Activated CD8-positive, alpha-beta T cell treated with anti-CD3 and anti-CD28 coated beads, Interleukin-2, amount 10 ng/mL, durations not matched to agents 7 days and 5 days (primary cell): ENCODE data around the gene TPX2. TPM values are rescaled to one million over a fixed set of nuclear protein-coding genes. Genes with fewer than 3 reads are reported as not detected.

Source experiments
- ATAC-seq: fragments of 150-1000 bp; cut with Tn5 transposase; one replicate; pipeline ENCODE4 v1.10.0; 2021; ENCODE audit warnings: moderate library complexity
- CTCF ChIA-PET: fragments of 350-600 bp; sonication (Branson Sonifier 250); formaldehyde crosslinking; loops from one replicate; lab custom pipeline; 2021; ENCODE audit warnings: antibody characterized with exemption; lab: Charles Lee
- POLR2A ChIA-PET: fragments of 350-600 bp; sonication (Branson Sonifier 250); formaldehyde crosslinking; loops from one replicate; lab custom pipeline; 2021; ENCODE audit warnings: antibody characterized with exemption; lab: Charles Lee
- DNase-seq: peaks from one replicate; pipeline ENCODE4 v3.0.0-alpha.2; 2020
- H3K27ac Mint-ChIP-seq: one replicate; pipeline ENCODE4 v1.8.0; 2021; ENCODE audit warnings: mild to moderate bottlenecking, mixed read lengths
- H3K27me3 Mint-ChIP-seq: one replicate; pipeline ENCODE4 v1.8.0; 2021; ENCODE audit warnings: low read depth, mixed read lengths
- H3K36me3 Mint-ChIP-seq: one replicate; pipeline ENCODE4 v1.8.0; 2021; ENCODE audit warnings: low read depth, mixed read lengths
- H3K4me1 Mint-ChIP-seq: one replicate; pipeline ENCODE4 v1.8.0; 2021; ENCODE audit warnings: low read depth, mixed read lengths
- H3K4me3 Mint-ChIP-seq: one replicate; pipeline ENCODE4 v1.8.0; 2021; ENCODE audit warnings: mild to moderate bottlenecking, mixed read lengths
- H3K9me3 Mint-ChIP-seq: one replicate; pipeline ENCODE4 v1.8.0; 2022; ENCODE audit warnings: mixed read lengths; ENCODE audit not compliant: insufficient read depth
- total RNA-seq, 2 experiments: library from RNA; stranded (reverse); gene quantifications; one replicate each; pipeline ENCODE4 v1.2.3, GENCODE V29; 2021

TPX2 gene
- total RNA-seq, 2 experiments from 2014 or later: 172 to 174 TPM

DNA sequence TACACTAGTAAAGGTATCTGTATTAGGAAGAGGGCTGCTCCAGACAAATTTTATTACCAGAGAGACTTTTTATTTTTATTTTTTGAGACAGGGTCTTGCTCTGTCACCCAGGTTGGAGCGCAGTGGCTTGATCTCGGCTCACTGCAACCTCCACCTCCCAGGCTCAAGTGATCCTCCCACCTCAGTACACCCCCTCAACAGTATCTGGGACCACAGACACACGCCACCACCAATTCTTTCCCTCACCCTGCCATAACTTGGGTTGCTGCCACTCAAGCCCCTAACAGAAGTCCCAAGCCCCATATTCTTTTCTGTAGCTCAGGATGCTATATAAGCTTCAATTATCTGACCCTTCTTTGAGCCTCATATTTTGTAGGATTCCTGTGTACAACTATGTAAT, 23.3 kb upstream of the TPX2 start:
- peak overlapping the region; percentile 54 for H3K4me3 Mint-ChIP-seq
- peaks cover 89% of the 10 kb centered on the region for H3K36me3 Mint-ChIP-seq
- CTCF ChIA-PET: interaction anchor here (1.0 to 10.9 kb wide), 7 partner anchors 7 to 173 kb away, joined by 3 to 677 read pairs (median 7); partner anchors contain the start of gene BCL2L1
- H3K27ac Mint-ChIP-seq: peak overlapping the region; percentile 74
- POLR2A ChIA-PET: interaction anchor here (0.6 to 11.5 kb wide), 5 partner anchors 10 to 54 kb away, joined by 3 to 193 read pairs (median 8); no protein-coding TSS in a partner anchor
- peaks cover 91% of the 10 kb centered on the region for H3K4me1 Mint-ChIP-seq
- no peaks in the 10 kb centered on the region for H3K9me3 Mint-ChIP-seq
- ATAC-seq: no peak
- H3K27me3 Mint-ChIP-seq: no peaks in the 10 kb centered on the region
- no peak for DNase-seq

DNA sequence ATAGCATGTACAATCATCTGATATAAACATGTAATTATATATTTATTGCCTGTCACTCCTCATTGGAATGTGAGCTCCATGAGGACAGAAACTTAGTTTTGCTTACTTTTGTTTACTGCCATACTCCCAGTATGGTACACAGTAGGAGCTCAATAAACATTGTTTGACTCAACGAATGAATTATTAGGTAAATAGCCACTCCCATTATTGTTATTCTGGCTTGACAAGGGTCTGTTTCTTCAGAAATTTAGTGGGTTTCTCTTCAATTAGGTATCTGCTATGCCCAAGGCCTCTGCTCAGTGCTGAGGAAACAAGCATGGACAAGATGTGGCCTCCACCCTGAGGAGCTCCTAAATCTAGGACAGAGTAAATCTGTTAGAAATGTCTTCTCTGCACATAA, 22.7 kb upstream of the TPX2 start:
- no peaks in the 10 kb centered on the region for H3K27me3 Mint-ChIP-seq
- CTCF ChIA-PET: interaction anchor here (0.7 to 10.9 kb wide), 9 partner anchors 10 to 174 kb away, joined by 3 to 677 read pairs (median 4); no protein-coding TSS in a partner anchor
- H3K36me3 Mint-ChIP-seq: peaks cover 90% of the 10 kb centered on the region
- H3K9me3 Mint-ChIP-seq: no peaks in the 10 kb centered on the region
- POLR2A ChIA-PET: interaction anchor here (0.6 to 11.5 kb wide), 4 partner anchors 11 to 41 kb away, joined by 5 to 193 read pairs (median 12); no protein-coding TSS in a partner anchor
- peak overlapping the region; percentile 90 for H3K4me3 Mint-ChIP-seq
- DNase-seq (no peak), ATAC-seq (no peak)
- H3K27ac Mint-ChIP-seq: peak overlapping the region; percentile 45
- peaks cover 86% of the 10 kb centered on the region for H3K4me1 Mint-ChIP-seq

DNA sequence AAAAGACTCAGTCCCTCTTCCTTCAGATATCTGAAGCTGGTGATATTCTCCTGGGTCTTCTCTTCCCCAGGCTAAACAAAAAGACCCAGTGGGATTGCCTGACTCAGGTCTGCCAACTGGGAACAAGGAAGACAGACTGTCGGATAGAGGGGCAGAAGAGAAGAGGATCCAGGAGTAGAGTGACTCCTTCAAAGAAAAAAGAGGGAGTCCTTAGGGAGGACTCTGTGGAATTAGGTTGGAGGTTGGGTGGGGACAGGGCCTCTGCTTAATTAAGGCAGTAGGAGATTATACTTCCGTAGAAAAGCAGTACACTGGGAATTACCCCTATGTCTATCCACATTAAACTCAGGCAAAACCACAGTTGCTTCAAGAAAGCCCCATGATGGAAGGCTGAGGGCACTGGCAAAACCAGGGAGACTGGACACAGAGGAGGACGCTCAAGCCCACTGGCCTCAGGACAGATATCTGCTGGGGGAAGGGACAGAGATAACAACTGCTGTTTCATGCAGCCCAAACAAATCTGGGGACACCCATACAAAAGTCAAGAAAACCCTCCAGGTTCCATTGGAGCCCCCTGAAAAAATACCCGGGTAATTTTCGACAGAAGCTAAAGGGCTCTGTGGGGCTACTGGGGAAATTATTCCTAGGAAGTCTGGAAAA, 22.1 kb upstream of the TPX2 start:
- Mint-ChIP-seq H3K4me1 (peaks cover 80% of the 10 kb centered on the region), H3K36me3 (peaks cover 92% of the 10 kb centered on the region), H3K27me3 (no peaks in the 10 kb centered on the region), H3K9me3 (no peaks in the 10 kb centered on the region), H3K4me3 (peak overlapping the region; percentile 90), H3K27ac (peak overlapping the region; percentile 45)
- DNase-seq: no peak
- ChIA-PET POLR2A (interaction anchor here (0.7 to 11.5 kb wide), 7 partner anchors 10 to 126 kb away, joined by 3 to 193 read pairs (median 5); no protein-coding TSS in a partner anchor), CTCF (interaction anchor here (0.7 to 10.9 kb wide), 15 partner anchors 7 to 156 kb away, joined by 3 to 677 read pairs (median 5); no protein-coding TSS in a partner anchor)
- ATAC-seq: no peak

DNA sequence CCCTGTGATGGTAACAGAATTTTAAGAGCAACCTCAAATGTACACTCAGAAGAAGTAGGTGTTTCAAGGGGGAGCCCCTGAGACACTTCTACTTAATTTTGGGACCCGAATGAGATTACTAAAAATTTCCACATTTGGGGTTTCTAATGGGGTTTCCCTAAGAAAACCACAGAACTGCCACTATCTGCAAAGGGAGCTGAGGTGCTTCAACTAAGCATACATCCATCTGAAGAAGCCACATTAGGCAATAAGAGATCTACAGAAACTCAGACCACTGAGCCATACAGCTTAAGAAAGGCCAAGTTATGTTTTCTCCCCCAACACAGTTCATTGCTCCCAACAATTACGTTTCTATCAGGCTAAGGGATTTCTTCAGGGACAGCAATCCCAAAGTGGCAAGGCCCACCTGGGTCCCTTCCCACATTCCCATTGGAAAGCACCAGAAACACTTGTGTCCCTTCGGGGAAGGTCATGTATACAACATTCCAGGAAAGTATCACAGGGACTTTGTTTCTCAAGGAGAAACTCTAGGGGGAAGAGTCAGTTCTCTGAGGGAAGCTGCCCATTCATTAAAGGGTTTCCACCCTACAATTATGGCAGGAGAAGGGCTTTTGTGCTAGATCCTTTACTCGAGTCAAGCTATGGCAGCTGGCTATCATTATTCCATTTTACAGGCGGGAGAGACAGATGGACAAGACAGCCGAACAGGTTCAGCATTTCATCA, 21.4 kb upstream of the TPX2 start:
- DNase-seq: no peak
- CTCF ChIA-PET: interaction anchor here (0.9 to 10.9 kb wide), 12 partner anchors 8 to 156 kb away, joined by 3 to 677 read pairs (median 5); no protein-coding TSS in a partner anchor
- peaks cover 74% of the 10 kb centered on the region for H3K4me1 Mint-ChIP-seq

DNA sequence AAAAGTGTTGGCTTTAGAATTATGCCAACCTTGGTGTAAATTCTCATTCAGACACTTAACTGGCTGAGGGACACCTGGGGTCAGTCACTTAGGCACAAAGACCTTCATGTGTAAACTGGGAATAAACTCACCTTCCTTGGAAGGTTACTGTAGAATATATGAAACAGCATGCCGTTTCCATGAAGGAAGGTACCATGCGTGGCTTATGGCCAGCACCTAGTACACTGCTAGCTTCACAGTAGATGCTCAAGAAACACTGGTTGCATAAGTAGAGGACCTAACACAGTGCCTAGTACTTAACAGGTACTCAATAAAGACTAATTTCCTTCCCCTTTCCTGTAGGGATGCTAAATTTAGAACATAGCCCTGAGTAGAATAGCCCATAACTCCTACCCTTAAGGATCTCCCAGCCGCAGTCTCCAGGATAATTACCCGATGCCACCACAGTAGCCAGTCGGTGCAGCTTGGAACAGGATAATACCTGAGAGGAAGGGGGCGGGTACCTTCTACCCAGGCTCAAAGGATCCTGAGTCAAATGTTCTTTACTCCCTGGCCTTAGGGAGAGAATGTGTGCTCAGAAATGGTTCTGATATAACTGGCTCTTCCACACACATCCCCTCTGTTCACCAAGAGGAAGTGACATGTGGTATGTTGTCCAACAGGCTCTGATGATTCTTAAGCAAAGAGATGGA, 20.0 kb upstream of the TPX2 start:
- Mint-ChIP-seq H3K4me1 (peaks cover 65% of the 10 kb centered on the region), H3K36me3 (peaks cover 80% of the 10 kb centered on the region), H3K27ac (peak overlapping the region; percentile 48), H3K4me3 (peak overlapping the region; percentile 90), H3K27me3 (no peaks in the 10 kb centered on the region), H3K9me3 (no peaks in the 10 kb centered on the region)
- ChIA-PET POLR2A (interaction anchor here (4.8 to 11.5 kb wide), 2 partner anchors 19 to 43 kb away, joined by 44 to 193 read pairs; no protein-coding TSS in a partner anchor), CTCF (interaction anchor here (0.8 to 10.9 kb wide), 12 partner anchors 9 to 156 kb away, joined by 3 to 677 read pairs (median 10); no protein-coding TSS in a partner anchor)
- DNase-seq (no peak), ATAC-seq (no peak)

More for the DNA sequence above, 21.4 kb upstream of the TPX2 start:
- Mint-ChIP-seq H3K4me3 (peak overlapping the region; percentile 90), H3K9me3 (no peaks in the 10 kb centered on the region), H3K36me3 (peaks cover 91% of the 10 kb centered on the region), H3K27ac (peak overlapping the region; percentile 57), H3K27me3 (no peaks in the 10 kb centered on the region)
- POLR2A ChIA-PET: interaction anchor here (0.7 to 11.5 kb wide), 8 partner anchors 11 to 127 kb away, joined by 3 to 193 read pairs (median 4); no protein-coding TSS in a partner anchor
- ATAC-seq: peak; percentile 35

DNA sequence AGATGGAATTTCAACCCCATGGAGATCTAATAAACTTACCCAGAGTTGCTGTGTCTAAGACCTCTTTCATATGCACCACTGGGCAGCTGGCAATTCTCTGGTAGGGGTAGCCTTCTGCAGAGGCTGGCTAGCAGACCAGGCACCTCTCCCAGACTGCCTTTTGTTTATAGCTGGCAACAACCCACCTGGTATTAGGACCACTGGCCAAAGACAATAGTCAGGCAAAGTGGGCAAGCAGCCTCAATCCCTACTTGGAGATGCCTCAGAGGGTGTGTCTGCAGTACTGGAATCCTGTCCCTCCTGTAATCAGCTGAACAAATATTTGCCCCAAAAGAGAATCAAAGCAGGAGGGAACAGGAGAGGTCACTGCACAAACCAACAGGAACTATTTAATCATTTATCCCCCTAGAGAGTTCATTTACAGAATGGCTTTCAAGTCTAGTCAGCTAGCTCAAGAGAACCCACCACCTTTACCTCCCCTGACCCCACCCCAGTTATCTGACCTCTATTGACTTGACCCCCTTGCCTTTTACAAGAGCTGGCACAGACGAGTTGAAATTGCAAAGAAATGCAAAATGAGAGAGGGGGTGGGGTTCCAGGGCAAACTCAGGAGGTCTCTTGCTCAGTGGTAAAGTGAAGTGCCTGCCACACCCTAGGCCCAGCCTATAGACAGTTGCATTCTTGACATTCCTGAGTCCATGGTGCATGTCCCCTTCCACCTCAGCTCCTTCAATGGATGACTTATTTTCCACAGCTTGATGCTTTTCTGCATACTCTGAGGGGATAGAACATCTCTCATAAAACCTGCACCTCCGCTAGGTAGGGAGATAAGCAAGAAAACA, 19.2 kb upstream of the TPX2 start:
- ChIA-PET CTCF (interaction anchor here (0.6 to 10.9 kb wide), 15 partner anchors 10 to 160 kb away, joined by 3 to 677 read pairs (median 5); partner anchors contain the start of genes ID1 and TPX2), POLR2A (interaction anchor here (0.6 to 11.5 kb wide), 5 partner anchors 20 to 58 kb away, joined by 3 to 193 read pairs (median 8); no protein-coding TSS in a partner anchor)

DNA sequence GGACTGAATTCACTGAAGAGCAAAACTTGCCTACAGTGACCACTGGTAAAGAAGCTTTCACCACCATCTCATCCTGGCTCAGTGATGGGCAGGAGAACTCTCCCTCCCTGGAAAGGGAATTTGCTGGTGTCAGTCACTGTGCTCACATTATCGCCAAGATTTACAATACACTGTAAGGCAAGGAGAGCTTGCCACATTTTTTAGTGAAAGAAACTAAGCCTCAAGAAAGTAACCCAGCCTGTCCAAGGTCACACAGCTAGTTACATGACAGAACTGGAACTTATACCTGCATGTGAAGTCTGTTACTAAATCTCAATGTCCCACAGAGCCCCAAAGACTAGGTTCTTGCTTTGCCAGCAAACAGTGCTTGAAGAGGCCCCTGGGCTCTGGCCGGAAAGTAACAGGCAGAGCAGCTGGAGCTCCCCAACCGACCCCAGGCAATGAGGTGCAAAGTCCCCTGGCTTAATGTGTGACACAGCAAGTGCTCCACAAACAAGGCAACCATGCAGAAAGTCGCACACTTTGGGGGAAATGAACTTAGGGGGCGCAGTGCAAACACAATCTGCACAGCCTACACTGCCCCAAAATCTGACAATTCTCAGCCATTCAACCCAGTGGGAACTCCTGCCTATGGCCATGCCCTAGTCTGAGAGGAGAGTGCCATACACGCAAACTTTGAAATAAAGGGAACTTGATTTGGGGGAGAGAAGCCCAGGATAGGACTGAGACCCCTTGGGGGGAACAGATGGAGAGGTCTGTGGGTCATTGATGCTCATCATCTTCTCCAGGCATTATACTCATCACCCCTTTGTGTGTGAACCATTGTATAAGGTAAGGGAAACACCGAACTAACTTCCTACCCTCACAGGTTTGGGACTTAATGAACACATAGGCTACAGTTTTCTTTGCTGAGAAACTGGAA, 18.3 kb upstream of the TPX2 start:
- DNase-seq (peak; percentile 63), ATAC-seq (peak; percentile 6)
- H3K4me3 Mint-ChIP-seq: peak overlapping the region; percentile 90
- no peaks in the 10 kb centered on the region for H3K27me3 Mint-ChIP-seq
- H3K27ac Mint-ChIP-seq: peak overlapping the region; percentile 94
- CTCF ChIA-PET: interaction anchor here (0.9 to 10.9 kb wide), 16 partner anchors 11 to 161 kb away, joined by 3 to 677 read pairs (median 8); partner anchors contain the start of genes ID1 and TPX2
- POLR2A ChIA-PET: interaction anchor here (0.6 to 11.5 kb wide), 7 partner anchors 9 to 59 kb away, joined by 3 to 193 read pairs (median 8); no protein-coding TSS in a partner anchor
- peaks cover 54% of the 10 kb centered on the region for H3K4me1 Mint-ChIP-seq
- H3K9me3 Mint-ChIP-seq: no peaks in the 10 kb centered on the region
- H3K36me3 Mint-ChIP-seq: peaks cover 66% of the 10 kb centered on the region

More for the DNA sequence above, 19.2 kb upstream of the TPX2 start:
- peaks cover 72% of the 10 kb centered on the region for H3K36me3 Mint-ChIP-seq
- H3K4me1 Mint-ChIP-seq: peaks cover 63% of the 10 kb centered on the region
- peak overlapping the region; percentile 90 for H3K4me3 Mint-ChIP-seq
- no peaks in the 10 kb centered on the region for H3K9me3 Mint-ChIP-seq
- no peak for DNase-seq
- no peaks in the 10 kb centered on the region for H3K27me3 Mint-ChIP-seq
- ATAC-seq: no peak
- peak overlapping the region; percentile 94 for H3K27ac Mint-ChIP-seq

DNA sequence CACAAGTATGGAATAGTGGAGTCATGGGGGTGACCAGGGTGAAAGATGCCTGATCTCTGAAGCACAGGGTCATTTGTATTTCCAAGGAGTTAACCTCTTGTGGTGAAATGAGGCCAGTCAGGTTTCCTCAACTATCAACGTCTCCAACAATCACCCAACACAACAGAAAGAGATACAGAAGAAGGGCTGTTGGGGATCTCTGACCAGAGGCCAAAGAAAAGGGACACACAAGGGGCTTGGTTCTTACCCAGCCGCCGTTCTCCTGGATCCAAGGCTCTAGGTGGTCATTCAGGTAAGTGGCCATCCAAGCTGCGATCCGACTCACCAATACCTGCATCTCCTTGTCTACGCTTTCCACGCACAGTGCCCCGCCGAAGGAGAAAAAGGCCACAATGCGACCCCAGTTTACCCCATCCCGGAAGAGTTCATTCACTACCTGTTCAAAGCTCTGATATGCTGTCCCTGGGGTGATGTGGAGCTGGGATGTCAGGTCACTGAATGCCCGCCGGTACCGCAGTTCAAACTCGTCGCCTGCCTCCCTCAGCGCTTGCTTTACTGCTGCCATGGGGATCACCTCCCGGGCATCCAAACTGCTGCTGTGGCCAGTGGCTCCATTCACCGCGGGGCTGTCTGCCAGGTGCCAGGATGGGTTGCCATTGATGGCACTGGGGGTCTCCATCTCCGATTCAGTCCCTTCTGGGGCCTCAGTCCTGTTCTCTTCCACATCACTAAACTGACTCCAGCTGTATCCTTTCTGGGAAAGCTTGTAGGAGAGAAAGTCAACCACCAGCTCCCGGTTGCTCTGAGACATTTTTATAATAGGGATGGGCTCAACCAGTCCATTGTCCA, 17.5 kb upstream of the TPX2 start:
- H3K27me3 Mint-ChIP-seq: no peaks in the 10 kb centered on the region
- ATAC-seq (no peak), DNase-seq (peak; percentile 37)
- H3K36me3 Mint-ChIP-seq: peaks cover 57% of the 10 kb centered on the region
- H3K4me1 Mint-ChIP-seq: peaks cover 45% of the 10 kb centered on the region
- no peaks in the 10 kb centered on the region for H3K9me3 Mint-ChIP-seq
- H3K27ac Mint-ChIP-seq: peak overlapping the region; percentile 94
- peak overlapping the region; percentile 90 for H3K4me3 Mint-ChIP-seq
- ChIA-PET POLR2A (interaction anchor here (0.7 to 11.5 kb wide), 11 partner anchors 8 to 149 kb away, joined by 3 to 193 read pairs (median 7); no protein-coding TSS in a partner anchor), CTCF (interaction anchor here (0.8 to 10.9 kb wide), 14 partner anchors 9 to 175 kb away, joined by 3 to 677 read pairs (median 40); a partner anchor contains a TSS)
